GM08714 (cell line): Measurements from ENCODE around the gene ADTRP.

Source experiments
- H3K4me3 ChIP-seq: fragments of 200-500 bp; sonication (Bioruptor generic); 2 replicates; pipeline ENCODE4 v1.5.1; 2014; ENCODE audit warnings: mild to moderate bottlenecking, low read length, inconsistent platforms
- ZNF274 ChIP-seq: IDR thresholded peaks from 2 replicates; pipeline ENCODE4 v1.6.1; 2012; ENCODE audit warnings: mild to moderate bottlenecking, low read depth, low read length

The ADTRP gene

GRCh38 chr6:11773013-11773412 is 5.6 kb downstream of the ADTRP start:
- no peak overlapping the region for H3K4me3 ChIP-seq
- no peak for TF ChIP-seq ZNF274

GRCh38 chr6:11772109-11772825 is 6.3 kb downstream of the ADTRP start:
- no peak overlapping the region for H3K4me3 ChIP-seq
- TF ChIP-seq ZNF274, result no peak

DNA sequence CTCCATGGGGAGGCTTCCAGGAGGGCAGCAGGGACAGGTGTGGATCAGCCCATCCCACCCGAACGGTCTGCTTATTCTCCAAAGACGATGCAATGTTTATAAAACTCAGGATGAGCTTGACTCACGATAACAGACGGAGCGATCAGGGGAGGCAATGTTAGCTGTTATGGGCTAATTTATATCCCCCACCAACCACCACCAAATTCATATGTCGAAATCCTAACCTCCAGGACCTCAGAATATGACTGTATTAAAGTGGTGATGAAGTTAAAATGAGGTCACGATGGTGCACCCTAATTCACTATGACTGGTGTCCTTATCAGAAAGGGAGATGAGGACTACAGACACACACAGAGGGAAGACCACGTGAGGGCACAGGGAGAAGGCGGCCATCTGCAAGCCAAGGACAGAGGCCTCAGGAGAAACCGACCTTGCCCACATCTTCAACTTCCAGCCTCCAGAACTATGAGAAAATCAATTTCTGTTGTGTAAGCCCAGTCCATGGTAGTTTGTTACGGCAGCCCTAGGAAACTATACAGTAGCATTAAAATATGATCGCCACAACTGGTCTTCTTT is 7.0 kb downstream of the ADTRP start:
- no peak for TF ChIP-seq ZNF274
- H3K4me3 ChIP-seq, result no peak overlapping the region

DNA sequence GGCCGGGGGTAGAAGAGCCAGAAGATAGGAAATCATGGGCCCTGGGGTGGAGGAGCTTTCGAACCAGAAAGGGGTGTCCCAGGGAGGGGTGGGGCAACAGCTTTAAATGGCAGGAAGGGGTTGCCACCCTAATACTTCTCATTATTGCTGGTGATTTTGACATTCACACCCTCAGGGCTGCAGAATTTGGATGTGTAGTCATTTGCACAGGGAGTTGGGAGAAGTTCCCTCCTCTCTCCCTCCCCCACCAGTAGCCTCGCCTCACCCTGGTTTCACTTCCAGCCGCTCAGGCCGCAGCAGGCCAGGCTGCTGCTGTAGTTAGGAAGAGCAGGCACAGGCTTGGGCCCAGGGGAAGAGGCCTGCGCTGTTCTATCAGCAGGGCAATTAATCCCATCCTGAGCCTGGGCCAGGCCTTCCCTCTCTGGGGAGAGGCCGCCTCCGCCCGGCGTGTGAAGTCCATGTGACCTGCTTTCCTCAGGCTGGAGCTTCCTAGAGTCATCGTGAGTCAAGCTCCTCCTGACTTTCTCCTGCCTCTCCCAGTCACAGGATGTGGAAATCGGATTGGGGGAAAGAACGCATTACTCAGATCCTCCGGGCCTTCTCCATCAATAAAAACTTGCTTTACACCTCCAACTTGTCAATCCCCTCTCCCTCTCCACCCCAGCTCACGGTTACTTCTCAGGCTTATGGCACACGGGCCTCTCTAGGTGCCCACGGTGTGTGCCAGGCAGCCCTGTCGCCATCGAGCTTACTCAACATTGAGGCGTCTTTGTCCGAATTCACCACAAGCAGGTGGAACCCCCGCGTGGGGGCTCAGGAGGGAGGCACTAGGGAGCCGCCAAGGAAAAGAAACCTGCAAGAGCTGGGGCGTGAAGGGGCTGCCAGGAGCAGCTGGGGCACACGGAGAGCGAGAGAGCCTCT is 7.8 kb downstream of the ADTRP start:
- no peak for TF ChIP-seq ZNF274
- no peak overlapping the region for H3K4me3 ChIP-seq

- TF ChIP-seq ZNF274, result no peak
- no peak overlapping the region for H3K4me3 ChIP-seq
Observed at GRCh38 chr6:11769811-11770545, 8.6 kb downstream of the ADTRP start.

DNA sequence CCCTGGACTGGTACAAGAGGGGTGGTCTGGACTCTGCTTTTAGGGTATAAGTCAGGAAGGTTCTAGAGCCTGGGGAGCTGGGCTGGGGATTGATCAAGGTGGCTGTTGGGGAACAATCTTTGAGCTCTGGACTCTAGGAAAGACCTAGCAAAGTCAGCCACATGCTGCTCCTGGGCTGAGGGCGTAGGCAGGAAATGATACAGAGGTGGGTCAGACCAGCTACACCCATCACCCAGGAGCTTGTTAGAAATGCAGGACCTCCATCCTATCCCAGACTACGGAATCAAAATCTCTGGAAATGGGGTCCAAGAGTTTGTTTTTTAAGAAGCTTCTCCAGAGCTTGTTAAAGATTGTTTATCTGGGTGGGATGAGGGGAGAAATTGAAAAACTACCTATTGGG is 9.4 kb downstream of the ADTRP start:
- TF ChIP-seq ZNF274, result no peak
- no peak overlapping the region for H3K4me3 ChIP-seq

GRCh38 chr6:11767978-11768756 is 10.4 kb downstream of the ADTRP start:
- no peak overlapping the region for H3K4me3 ChIP-seq
- TF ChIP-seq ZNF274, result no peak

DNA sequence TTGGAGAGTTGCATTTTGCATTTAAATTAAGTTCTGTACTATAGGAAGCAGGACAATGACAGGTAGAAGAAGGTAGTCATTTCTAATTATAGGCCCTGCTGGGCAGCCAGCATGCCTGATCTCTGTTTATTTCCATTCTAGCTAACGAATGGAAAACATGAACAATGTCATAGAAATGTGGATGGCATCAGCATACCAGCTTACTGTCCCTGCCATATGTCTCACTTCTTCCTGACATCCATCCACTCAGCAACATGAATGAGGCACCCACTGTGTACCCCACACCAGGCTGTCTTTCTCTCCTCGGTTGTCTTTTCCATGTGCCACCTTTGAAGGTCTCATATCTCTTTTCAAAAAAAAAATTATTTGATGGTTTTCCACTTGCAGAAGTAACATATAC is 11.1 kb downstream of the ADTRP start:
- TF ChIP-seq ZNF274, result no peak

GRCh38 chr6:11766589-11767450 is 11.8 kb downstream of the ADTRP start:
- no peak overlapping the region for H3K4me3 ChIP-seq
- TF ChIP-seq ZNF274, result no peak

More for the DNA sequence above, 11.1 kb downstream of the ADTRP start:
- H3K4me3 ChIP-seq, result no peak overlapping the region

DNA sequence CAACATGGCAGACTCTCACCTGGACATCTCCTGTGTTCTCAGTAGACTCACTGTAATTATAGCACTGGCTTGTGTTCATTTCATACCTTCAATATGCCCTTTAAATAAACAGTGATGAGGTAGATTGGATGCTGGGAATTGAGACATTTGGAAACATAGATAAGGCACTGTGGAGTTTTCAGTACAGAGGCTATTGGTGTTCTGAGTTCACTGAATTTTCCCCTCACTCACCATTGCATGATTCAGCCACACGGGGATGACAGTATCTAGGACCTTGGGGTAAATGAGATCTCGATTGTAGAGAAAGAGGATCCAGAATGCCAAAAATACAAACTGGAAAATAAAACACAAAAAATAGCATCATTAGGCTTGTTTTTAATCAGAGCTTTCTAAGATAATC is 12.6 kb downstream of the ADTRP start:
- no peak for TF ChIP-seq ZNF274

GRCh38 chr6:11764250-11764604 is 14.4 kb downstream of the ADTRP start:
- no peak for TF ChIP-seq ZNF274
- no peak overlapping the region for H3K4me3 ChIP-seq

More for the DNA sequence above, 12.6 kb downstream of the ADTRP start:
- H3K4me3 ChIP-seq, result no peak overlapping the region

DNA sequence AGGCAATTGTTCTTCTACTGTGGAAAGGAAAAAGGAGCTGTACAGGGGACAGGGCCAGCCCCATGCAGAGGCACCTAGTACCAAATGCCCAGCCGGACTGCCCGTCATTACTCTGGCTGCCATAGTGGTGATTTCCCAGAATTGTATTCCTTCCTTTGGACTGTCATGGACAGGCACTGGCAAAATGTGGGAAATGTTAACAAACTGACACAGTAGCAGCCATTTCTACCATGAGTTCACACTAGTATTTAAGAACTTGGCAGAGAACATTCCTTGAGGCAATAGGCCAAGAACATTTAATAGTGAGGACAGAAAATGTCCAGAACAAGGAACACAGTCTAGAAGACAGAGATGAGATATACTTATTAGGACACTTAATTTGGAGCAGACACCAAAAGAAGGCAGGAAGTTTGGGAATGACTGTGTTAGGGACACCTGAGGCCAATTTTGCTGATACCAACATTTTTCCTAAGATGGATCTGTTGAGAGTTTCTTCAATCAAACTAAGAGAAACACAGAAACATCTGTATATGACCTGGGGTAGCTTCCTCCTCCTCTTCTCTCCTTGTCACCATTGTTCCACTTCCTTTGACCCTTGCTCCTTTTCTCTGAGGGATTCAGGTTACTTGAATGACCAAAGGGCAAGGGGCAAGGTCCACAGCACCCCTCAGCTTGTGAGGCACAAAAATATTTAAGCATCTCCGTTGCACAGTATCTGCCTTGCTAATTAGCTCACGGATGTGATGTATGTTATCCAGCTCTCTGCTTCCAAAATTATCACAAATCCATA is 14.9 kb downstream of the ADTRP start:
- H3K4me3 ChIP-seq, result no peak overlapping the region

More for the DNA sequence above, 14.9 kb downstream of the ADTRP start:
- TF ChIP-seq ZNF274, result no peak
